Calu3 (cell line): ENCODE measurements around the gene CDK5RAP3. TPM values are rescaled to one million over a fixed set of nuclear protein-coding genes. Genes with fewer than 3 reads are reported as not detected.

ENCODE experiments used
- BruUV-seq: library from RNA; stranded (reverse); fragments of 400-500 nt; replicated peaks from 2 replicates; lab custom pipeline; 2021; lab: Mats Ljungman, UMichigan
- CTCF ChIA-PET: fragments of 300-600 bp; sonication (Branson Sonifier 250); formaldehyde crosslinking; loops from one replicate; lab custom pipeline; 2022; ENCODE audit warnings: antibody characterized with exemption; lab: Charles Lee
- DNase-seq: peaks from one replicate; pipeline ENCODE4 v3.0.0; 2022
- H3K27ac Mint-ChIP-seq: one replicate; pipeline ENCODE4 v1.8.0; 2022; ENCODE audit warnings: mixed read lengths; ENCODE audit not compliant: unreplicated experiment
- H3K27me3 Mint-ChIP-seq: one replicate; pipeline ENCODE4 v1.8.0; 2022; ENCODE audit warnings: mixed read lengths; ENCODE audit not compliant: unreplicated experiment
- H3K36me3 Mint-ChIP-seq: one replicate; pipeline ENCODE4 v1.8.0; 2022; ENCODE audit warnings: mild to moderate bottlenecking, moderate library complexity, mixed read lengths; ENCODE audit not compliant: insufficient read depth, unreplicated experiment
- H3K4me1 Mint-ChIP-seq: one replicate; pipeline ENCODE4 v1.8.0; 2022; ENCODE audit warnings: mild to moderate bottlenecking, low read depth, mixed read lengths; ENCODE audit not compliant: unreplicated experiment
- H3K4me3 Mint-ChIP-seq: one replicate; pipeline ENCODE4 v1.8.0; 2022; ENCODE audit warnings: mild to moderate bottlenecking, low read depth, moderate library complexity, mixed read lengths; ENCODE audit not compliant: unreplicated experiment
- H3K9me3 Mint-ChIP-seq: one replicate; pipeline ENCODE4 v1.8.0; 2022; ENCODE audit warnings: low read depth, mixed read lengths; ENCODE audit not compliant: unreplicated experiment
- intact Hi-C: fragments of 100-400 bp; cut with micrococcal nuclease; formaldehyde crosslinking; loops from one replicate; pipeline ENCODE4 v1.10.0; 2022; ENCODE audit not compliant: unreplicated experiment
- total RNA-seq: library from RNA; stranded (reverse); gene quantifications from 2 replicates; pipeline ENCODE4 v1.2.3, GENCODE V29; 2022
- TF ChIP-seq, protein P1 (sequence below): fragments of 200-600 bp; IDR thresholded peaks from one replicate; pipeline ENCODE4 v1.8.0; 2022; ENCODE audit warnings: antibody characterized with exemption; ENCODE audit not compliant: unreplicated experiment

The CDK5RAP3 gene
- total RNA-seq, 1 experiment from 2014 or later: 431 TPM

- H3K4me1 Mint-ChIP-seq: peaks cover 12% of the 10 kb centered on the region
- H3K27ac Mint-ChIP-seq: no peak overlapping the region
- H3K36me3 Mint-ChIP-seq: peaks cover 1% of the 10 kb centered on the region
- no peaks in the 10 kb centered on the region for H3K9me3 Mint-ChIP-seq
- H3K4me3 Mint-ChIP-seq: no peak overlapping the region
- no peak for DNase-seq
- TF ChIP-seq, protein P1, sequence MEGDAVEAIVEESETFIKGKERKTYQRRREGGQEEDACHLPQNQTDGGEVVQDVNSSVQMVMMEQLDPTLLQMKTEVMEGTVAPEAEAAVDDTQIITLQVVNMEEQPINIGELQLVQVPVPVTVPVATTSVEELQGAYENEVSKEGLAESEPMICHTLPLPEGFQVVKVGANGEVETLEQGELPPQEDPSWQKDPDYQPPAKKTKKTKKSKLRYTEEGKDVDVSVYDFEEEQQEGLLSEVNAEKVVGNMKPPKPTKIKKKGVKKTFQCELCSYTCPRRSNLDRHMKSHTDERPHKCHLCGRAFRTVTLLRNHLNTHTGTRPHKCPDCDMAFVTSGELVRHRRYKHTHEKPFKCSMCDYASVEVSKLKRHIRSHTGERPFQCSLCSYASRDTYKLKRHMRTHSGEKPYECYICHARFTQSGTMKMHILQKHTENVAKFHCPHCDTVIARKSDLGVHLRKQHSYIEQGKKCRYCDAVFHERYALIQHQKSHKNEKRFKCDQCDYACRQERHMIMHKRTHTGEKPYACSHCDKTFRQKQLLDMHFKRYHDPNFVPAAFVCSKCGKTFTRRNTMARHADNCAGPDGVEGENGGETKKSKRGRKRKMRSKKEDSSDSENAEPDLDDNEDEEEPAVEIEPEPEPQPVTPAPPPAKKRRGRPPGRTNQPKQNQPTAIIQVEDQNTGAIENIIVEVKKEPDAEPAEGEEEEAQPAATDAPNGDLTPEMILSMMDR: no peak
- intact Hi-C loops: no loop called here
- H3K27me3 Mint-ChIP-seq: no peaks in the 10 kb centered on the region
- CTCF ChIA-PET: interaction anchor here (0.8 to 1.2 kb wide), 2 partner anchors 24 to 45 kb away, joined by 3 read pairs; partner anchors contain the start of gene CDK5RAP3
- BruUV-seq: no TSS peak
Measured at GRCh38 chr17:47994724-47995123, 23.8 kb downstream of the CDK5RAP3 start.

- peaks cover 12% of the 10 kb centered on the region for H3K4me1 Mint-ChIP-seq
- BruUV-seq: no TSS peak
- CTCF ChIA-PET: interaction anchor here (0.6 to 1.2 kb wide), 5 partner anchors 21 to 127 kb away, joined by 3 read pairs; partner anchors contain the start of gene CDK5RAP3
- no peaks in the 10 kb centered on the region for H3K27me3 Mint-ChIP-seq
- DNase-seq: no peak
- no peaks in the 10 kb centered on the region for H3K9me3 Mint-ChIP-seq
- TF ChIP-seq, protein P1: no peak
- H3K4me3 Mint-ChIP-seq: no peak overlapping the region
- peaks cover 4% of the 10 kb centered on the region for H3K36me3 Mint-ChIP-seq
- H3K27ac Mint-ChIP-seq: no peak overlapping the region
- intact Hi-C loops: no loop called here
Measured at GRCh38 chr17:47995241-47995935, 24.5 kb downstream of the CDK5RAP3 start.

- TF ChIP-seq, protein P1: no peak
- H3K4me3 Mint-ChIP-seq: no peak overlapping the region
- no peaks in the 10 kb centered on the region for H3K27me3 Mint-ChIP-seq
- H3K9me3 Mint-ChIP-seq: no peaks in the 10 kb centered on the region
- BruUV-seq: no TSS peak
- CTCF ChIA-PET: interaction anchor here (0.7 kb wide), 1 partner anchor 26 kb away, joined by 3 read pairs; the partner anchor contains the start of gene CDK5RAP3
- peaks cover 4% of the 10 kb centered on the region for H3K36me3 Mint-ChIP-seq
- no peak overlapping the region for H3K27ac Mint-ChIP-seq
- DNase-seq: no peak
- intact Hi-C loops: no loop called here
- peaks cover 4% of the 10 kb centered on the region for H3K4me1 Mint-ChIP-seq
Measured at GRCh38 chr17:47996201-47996600, 25.3 kb downstream of the CDK5RAP3 start.

DNA sequence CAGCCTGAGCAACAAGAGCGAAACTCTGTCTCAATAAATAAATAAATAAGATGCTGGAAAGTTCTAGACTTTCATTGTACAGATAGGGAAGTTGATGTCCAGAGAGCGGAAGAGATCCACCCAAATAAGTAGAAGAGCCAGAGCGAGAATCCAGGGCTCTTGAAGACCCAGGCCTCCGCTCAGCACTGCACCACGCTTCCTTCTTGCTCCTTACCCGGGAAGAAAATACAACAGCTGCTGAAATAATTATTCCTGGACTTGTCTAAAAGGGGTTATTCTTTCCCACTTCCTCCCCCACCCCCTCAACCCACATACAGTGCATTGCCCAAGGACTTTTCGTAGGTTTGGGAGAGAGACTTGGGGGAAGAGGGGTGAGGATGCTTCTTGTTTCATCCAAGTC lies 26.7 kb downstream of the CDK5RAP3 start:
- intact Hi-C loops: no loop called here
- TF ChIP-seq, protein P1: no peak
- H3K4me3 Mint-ChIP-seq: no peak overlapping the region
- CTCF ChIA-PET: interaction anchor here (1.1 kb wide), 1 partner anchor 27 kb away, joined by 4 read pairs; the partner anchor contains the start of gene CDK5RAP3
- H3K27me3 Mint-ChIP-seq: no peaks in the 10 kb centered on the region
- no peak for DNase-seq
- no peaks in the 10 kb centered on the region for H3K9me3 Mint-ChIP-seq
- peaks cover 8% of the 10 kb centered on the region for H3K36me3 Mint-ChIP-seq
- no TSS peak for BruUV-seq
- peaks cover 6% of the 10 kb centered on the region for H3K4me1 Mint-ChIP-seq
- H3K27ac Mint-ChIP-seq: no peak overlapping the region
